Panc1 (cell line): ENCODE measurements around the gene LYZL1. TPM values are rescaled to one million over a fixed set of nuclear protein-coding genes. Genes with fewer than 3 reads are reported as not detected.
A peak's percentile ranks its signal among the peaks of the same experiment; 100 is the strongest.

ENCODE experiments used
- ATAC-seq: fragments of 200-7000 bp; cut with Tn5 transposase; 2 replicates; pipeline ENCODE4 v1.9.1; 2020; ENCODE audit warnings: mild to moderate bottlenecking, moderate library complexity
- BruUV-seq: library from RNA; stranded (reverse); fragments of 400-500 nt; replicated peaks from 2 replicates; lab custom pipeline; 2021; lab: Mats Ljungman, UMichigan
- CTCF ChIA-PET: fragments of 300-600 bp; sonication (Branson Sonifier 250); formaldehyde crosslinking; loops from one replicate; lab custom pipeline; 2022; ENCODE audit warnings: antibody characterized with exemption; lab: Charles Lee
- POLR2A ChIA-PET: fragments of 300-600 bp; sonication (Branson Sonifier 250); formaldehyde crosslinking; loops from one replicate; lab custom pipeline; 2022; ENCODE audit warnings: antibody characterized with exemption; lab: Charles Lee
- DNase-seq: peaks from one replicate; pipeline ENCODE4 v3.0.0-alpha.2; 2010; ENCODE audit warnings: low read depth, low spot score
- H3K27ac ChIP-seq: 2 replicates; pipeline ENCODE4 v1.5.1; 2011; ENCODE audit warnings: mild to moderate bottlenecking, low read length, inconsistent platforms
- H3K27me3 ChIP-seq: fragments of 200-500 bp; sonication (Bioruptor generic); 2 replicates; pipeline ENCODE4 v1.6.0; 2014; ENCODE audit warnings: low read length, inconsistent platforms; ENCODE audit not compliant: control insufficient read depth, insufficient read depth
- H3K36me3 ChIP-seq: fragments of 200-500 bp; sonication (Bioruptor generic); 2 replicates; pipeline ENCODE4 v1.5.1; 2014; ENCODE audit warnings: inconsistent platforms, mild to moderate bottlenecking, low read length, moderate library complexity; ENCODE audit not compliant: control insufficient read depth, insufficient read depth
- H3K4me1 ChIP-seq: 2 replicates; pipeline ENCODE4 v1.5.1; 2011; ENCODE audit warnings: inconsistent platforms, mild to moderate bottlenecking, low read length, moderate library complexity; ENCODE audit not compliant: control insufficient read depth, insufficient read depth
- H3K4me3 ChIP-seq, 2 experiments: 2 replicates each; pipeline ENCODE4 v1.5.1; 2011 to 2012; ENCODE audit warnings: low read depth in 2 of 2, low read length in 2 of 2, mild to moderate bottlenecking in 2 of 2, inconsistent platforms in 1 of 2, moderate library complexity in 1 of 2
- H3K9me3 ChIP-seq: fragments of 200-500 bp; sonication (Bioruptor generic); 2 replicates; pipeline ENCODE4 v1.5.1; 2014; ENCODE audit warnings: low read depth, mild to moderate bottlenecking, inconsistent platforms, low read length, moderate library complexity; ENCODE audit not compliant: control insufficient read depth, insufficient read depth
- POLR2AphosphoS5 ChIP-seq: IDR thresholded peaks from 2 replicates; pipeline ENCODE4 v1.6.1; 2012; ENCODE audit warnings: mild to moderate bottlenecking, low read depth, low read length, moderate library complexity
- TCF7L2 ChIP-seq: IDR thresholded peaks from 2 replicates; pipeline ENCODE4 v1.6.1; 2011; ENCODE audit warnings: mild to moderate bottlenecking, low read depth, low read length, inconsistent platforms
- in situ Hi-C: cut with HindIII; loops from 2 replicates; pipeline ENCODE4 v1.10.0; 2016; ENCODE audit warnings: low sequenced_read_pairs, low pct_unique_long_range_greater_than_20kb
- intact Hi-C: fragments of 100-400 bp; cut with micrococcal nuclease; formaldehyde crosslinking; loops from one replicate; pipeline ENCODE4 v1.10.0; 2022; ENCODE audit not compliant: unreplicated experiment
- total RNA-seq: library from RNA; stranded (reverse); gene quantifications from one replicate; pipeline ENCODE4 v1.2.1, GENCODE V29; 2021; ENCODE audit not compliant: unreplicated experiment
- TF ChIP-seq, protein P1 (sequence below): fragments of 450-650 bp; IDR thresholded peaks from 2 replicates; pipeline ENCODE4 v1.5.1; 2017; ENCODE audit warnings: mild to moderate bottlenecking

LYZL1 gene
- total RNA-seq, 1 experiment from 2014 or later, result not detected

GRCh38 chr10:29241925-29242324 is 46.9 kb upstream of the LYZL1 start:
- H3K9me3 ChIP-seq, result no peaks in the 10 kb centered on the region
- in situ Hi-C loops, result no loop called here
- DNase-seq (no peak), ATAC-seq (no peak)
- no TSS peak for BruUV-seq
- ChIA-PET CTCF (no interaction called here), POLR2A (no interaction called here)
- no peaks in the 10 kb centered on the region; the same call in 1 of the 2 replicates for H3K4me1 ChIP-seq
- intact Hi-C loops, result no loop called here
- no peak overlapping the region for H3K27ac ChIP-seq
- no peaks in the 10 kb centered on the region for H3K36me3 ChIP-seq
- no peaks in the 10 kb centered on the region for H3K27me3 ChIP-seq
- no peak overlapping the region for H3K4me3 ChIP-seq
- no peak for TF ChIP-seq TCF7L2
- TF ChIP-seq, protein P1, sequence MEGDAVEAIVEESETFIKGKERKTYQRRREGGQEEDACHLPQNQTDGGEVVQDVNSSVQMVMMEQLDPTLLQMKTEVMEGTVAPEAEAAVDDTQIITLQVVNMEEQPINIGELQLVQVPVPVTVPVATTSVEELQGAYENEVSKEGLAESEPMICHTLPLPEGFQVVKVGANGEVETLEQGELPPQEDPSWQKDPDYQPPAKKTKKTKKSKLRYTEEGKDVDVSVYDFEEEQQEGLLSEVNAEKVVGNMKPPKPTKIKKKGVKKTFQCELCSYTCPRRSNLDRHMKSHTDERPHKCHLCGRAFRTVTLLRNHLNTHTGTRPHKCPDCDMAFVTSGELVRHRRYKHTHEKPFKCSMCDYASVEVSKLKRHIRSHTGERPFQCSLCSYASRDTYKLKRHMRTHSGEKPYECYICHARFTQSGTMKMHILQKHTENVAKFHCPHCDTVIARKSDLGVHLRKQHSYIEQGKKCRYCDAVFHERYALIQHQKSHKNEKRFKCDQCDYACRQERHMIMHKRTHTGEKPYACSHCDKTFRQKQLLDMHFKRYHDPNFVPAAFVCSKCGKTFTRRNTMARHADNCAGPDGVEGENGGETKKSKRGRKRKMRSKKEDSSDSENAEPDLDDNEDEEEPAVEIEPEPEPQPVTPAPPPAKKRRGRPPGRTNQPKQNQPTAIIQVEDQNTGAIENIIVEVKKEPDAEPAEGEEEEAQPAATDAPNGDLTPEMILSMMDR, result no peak

GRCh38 chr10:29243066-29243465 is 45.8 kb upstream of the LYZL1 start:
- CTCF ChIA-PET, result no interaction called here
- no TSS peak for BruUV-seq
- intact Hi-C loops (no loop called here), in situ Hi-C loops (no loop called here)
- Histone ChIP-seq H3K36me3 (no peaks in the 10 kb centered on the region), H3K27me3 (no peaks in the 10 kb centered on the region), H3K27ac (no peak overlapping the region), H3K4me1 (no peaks in the 10 kb centered on the region; the same call in 1 of the 2 replicates), H3K9me3 (no peaks in the 10 kb centered on the region), H3K4me3 (no peak overlapping the region)
- ATAC-seq, result no peak
- no peak for DNase-seq
- POLR2A ChIA-PET, result no interaction called here
- TF ChIP-seq TCF7L2, result no peak

DNA sequence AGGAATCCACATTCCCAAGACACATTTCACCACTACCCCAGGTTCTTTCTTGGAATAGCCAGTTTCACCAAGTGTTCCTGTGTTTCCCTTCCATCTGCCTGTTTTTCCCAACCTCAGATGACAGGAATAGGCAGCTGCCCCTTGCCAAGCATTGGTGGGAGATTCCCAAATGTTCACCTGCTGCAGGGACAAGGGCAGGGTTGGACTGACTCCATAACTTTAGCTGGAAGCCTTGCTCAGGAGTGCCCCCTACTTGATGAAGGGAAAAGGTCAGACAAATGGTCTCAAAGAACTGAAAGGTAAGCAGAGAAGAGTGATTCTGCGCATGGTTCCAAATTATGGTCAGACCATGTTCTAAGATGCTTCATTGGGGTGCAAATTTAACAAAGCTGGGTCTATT is 45.1 kb upstream of the LYZL1 start:
- Histone ChIP-seq H3K4me3 (no peak overlapping the region), H3K27ac (no peak overlapping the region), H3K4me1 (no peaks in the 10 kb centered on the region; the same call in 1 of the 2 replicates), H3K9me3 (no peaks in the 10 kb centered on the region), H3K36me3 (no peaks in the 10 kb centered on the region), H3K27me3 (no peaks in the 10 kb centered on the region)
- ChIA-PET CTCF (no interaction called here), POLR2A (no interaction called here)
- DNase-seq, result no peak
- no TSS peak for BruUV-seq
- intact Hi-C loops, result no loop called here
- in situ Hi-C loops, result no loop called here
- TF ChIP-seq, protein P1, result peak; percentile 42
- no peak for TF ChIP-seq POLR2AphosphoS5
- TF ChIP-seq TCF7L2, result no peak
- no peak for ATAC-seq

- BruUV-seq, result no TSS peak
- DNase-seq (no peak), ATAC-seq (no peak)
- H3K4me3 ChIP-seq, result no peak overlapping the region
- no peaks in the 10 kb centered on the region for H3K27me3 ChIP-seq
- TF ChIP-seq TCF7L2, result no peak
- H3K36me3 ChIP-seq, result no peaks in the 10 kb centered on the region
- in situ Hi-C loops (no loop called here), intact Hi-C loops (no loop called here)
- POLR2A ChIA-PET, result no interaction called here
- H3K9me3 ChIP-seq, result no peaks in the 10 kb centered on the region
- H3K27ac ChIP-seq, result no peak overlapping the region
- H3K4me1 ChIP-seq, result no peaks in the 10 kb centered on the region; the same call in 1 of the 2 replicates
- CTCF ChIA-PET, result no interaction called here
Measured at GRCh38 chr10:29244978-29245377, 43.9 kb upstream of the LYZL1 start.
